GM19351 (cell line): Measurements from ENCODE around the gene PRKCA.

Source experiments
- ATAC-seq: cut with Tn5 transposase; IDR thresholded peaks from one replicate; pipeline ENCODE4 v1.9.1; 2021; ENCODE audit warnings: mild to moderate bottlenecking, moderate library complexity; ENCODE audit not compliant: unreplicated experiment

The PRKCA gene

DNA sequence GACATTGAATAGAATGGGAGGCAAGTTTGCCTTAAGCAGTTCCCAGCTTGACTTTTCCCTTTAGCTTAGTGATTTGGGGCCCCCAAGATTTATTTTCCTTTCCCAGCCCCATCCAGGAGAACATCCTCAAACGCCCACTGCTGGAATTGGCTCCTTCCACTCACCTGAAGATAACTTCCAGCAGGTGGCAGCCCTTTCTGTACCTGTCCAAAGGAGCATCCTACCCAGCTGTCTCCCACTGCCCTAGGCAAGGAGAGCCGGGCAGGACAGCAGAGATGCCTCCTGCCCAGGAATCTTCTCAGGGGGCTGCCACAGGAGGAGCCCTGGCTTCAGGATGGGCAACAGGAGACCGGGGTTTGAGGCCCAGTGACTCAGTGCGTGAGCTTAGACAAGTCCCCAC, 538.9 kb downstream of the PRKCA start:
- ATAC-seq: no peak

- no peak for ATAC-seq
Measured at GRCh38 chr17:66841744-66842143, 539.3 kb downstream of the PRKCA start.

DNA sequence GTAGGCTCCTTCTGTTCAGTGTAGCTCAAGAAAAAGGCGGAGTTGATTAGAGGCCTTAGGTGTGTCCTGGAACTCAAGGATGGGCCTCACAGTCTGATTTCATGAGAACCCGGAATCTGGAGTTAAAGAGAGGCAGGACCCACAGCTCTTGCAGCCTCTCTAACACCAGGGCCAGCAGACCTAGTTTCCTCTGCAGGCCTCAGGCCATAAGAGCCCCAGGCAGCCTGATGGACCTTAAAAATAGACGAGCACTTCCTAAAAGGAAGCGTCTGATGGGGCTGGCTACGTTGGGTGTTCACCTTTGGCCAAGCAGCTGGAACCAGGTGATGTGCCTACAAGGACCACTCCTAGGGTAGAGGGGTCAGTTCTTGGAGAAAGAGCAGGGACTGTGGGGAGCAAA, 540.1 kb downstream of the PRKCA start:
- no peak for ATAC-seq

- no peak for ATAC-seq
Measured at GRCh38 chr17:66842959-66843358, 540.5 kb downstream of the PRKCA start.

GRCh38 chr17:66843627-66844026, 541.2 kb downstream of the PRKCA start:
- no peak for ATAC-seq

GRCh38 chr17:66847704-66848103, 545.3 kb downstream of the PRKCA start:
- no peak for ATAC-seq

DNA sequence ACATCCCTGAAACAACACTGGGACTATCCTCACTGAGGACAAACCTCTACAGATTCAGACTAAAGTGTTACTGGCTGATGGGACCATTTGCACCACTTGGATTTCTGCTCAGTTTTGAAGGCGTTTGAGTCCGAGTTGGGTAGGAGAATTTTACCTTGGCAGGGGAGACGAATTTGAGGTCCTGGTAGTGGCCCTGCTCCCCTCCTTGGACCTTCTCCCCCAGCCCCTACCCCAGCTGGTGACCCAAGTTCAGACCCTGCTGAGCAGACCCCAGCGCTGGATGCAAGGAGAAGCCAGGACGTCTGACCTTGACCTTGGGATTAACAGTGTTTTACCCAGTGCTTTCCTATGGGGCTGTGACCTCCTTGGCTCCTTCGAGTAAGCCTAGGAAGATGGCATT, 546.1 kb downstream of the PRKCA start:
- no peak for ATAC-seq

DNA sequence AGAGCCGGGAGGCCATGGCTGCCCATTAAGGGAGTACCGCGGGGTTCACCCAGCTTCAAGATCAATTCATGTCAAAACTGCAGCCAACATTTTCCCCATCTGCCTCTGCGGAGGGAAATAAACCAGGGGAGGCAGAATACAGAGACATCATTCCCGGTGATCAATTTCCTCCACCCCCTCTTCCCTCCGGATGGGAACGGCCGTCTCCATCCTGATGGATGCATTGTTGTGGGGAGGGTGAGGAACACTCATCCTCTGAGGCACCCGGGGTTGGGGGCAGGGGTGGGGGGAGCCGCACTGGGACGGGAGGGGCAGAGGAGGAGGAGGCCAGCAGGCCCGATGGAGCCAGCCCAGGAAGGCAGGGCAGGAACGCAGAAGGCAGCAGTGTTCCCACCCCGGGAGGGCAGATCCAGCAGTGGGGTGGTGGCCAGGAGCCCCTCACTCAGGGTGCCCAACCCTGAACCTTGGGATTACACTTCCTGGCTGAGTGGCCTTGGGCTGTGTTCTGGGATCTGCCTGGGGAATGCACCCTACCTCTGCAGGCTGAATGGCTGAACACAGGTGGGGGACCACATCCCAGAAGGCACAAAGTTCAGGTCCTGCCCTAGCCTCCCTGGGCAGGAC, 546.7 kb downstream of the PRKCA start:
- ATAC-seq: no peak

DNA sequence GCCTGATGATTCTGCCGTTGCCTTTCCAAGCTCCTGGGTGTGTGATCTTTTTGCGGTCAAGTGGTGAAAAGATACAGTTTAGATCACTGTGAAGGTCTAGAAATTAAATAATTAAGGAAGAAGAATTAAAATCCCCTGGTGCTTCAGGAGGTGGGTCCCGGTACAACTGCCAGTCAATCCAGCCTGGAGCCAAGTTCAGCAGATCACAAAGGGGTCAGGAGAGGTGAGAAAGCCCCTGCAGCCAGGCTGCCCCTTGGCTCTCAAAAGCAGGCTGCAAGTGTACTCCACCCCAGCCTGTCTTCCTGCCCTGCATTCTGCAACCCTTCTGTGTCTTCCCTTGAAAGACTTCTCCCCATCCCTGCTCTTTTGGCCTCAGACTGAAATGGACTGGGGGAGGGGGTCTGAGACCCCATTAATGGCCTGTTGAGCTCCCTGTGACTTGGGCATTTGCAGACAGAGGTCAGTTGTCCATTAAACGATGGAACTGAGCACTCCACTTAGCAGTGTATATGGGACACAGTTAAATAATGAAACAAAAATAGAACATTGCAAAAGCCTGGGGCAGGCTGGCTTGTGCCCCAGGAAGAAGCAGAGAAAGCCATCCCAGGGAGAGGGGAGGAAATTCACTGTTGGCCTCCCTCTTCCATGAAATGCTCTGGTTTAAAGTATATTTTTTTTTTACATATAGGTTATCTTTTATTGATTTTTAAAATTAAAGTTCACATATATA, 547.6 kb downstream of the PRKCA start:
- ATAC-seq: no peak

GRCh38 chr17:66850692-66851091, 548.3 kb downstream of the PRKCA start:
- no peak for ATAC-seq

- ATAC-seq: no peak
Measured at GRCh38 chr17:66855204-66855603, 552.8 kb downstream of the PRKCA start.

DNA sequence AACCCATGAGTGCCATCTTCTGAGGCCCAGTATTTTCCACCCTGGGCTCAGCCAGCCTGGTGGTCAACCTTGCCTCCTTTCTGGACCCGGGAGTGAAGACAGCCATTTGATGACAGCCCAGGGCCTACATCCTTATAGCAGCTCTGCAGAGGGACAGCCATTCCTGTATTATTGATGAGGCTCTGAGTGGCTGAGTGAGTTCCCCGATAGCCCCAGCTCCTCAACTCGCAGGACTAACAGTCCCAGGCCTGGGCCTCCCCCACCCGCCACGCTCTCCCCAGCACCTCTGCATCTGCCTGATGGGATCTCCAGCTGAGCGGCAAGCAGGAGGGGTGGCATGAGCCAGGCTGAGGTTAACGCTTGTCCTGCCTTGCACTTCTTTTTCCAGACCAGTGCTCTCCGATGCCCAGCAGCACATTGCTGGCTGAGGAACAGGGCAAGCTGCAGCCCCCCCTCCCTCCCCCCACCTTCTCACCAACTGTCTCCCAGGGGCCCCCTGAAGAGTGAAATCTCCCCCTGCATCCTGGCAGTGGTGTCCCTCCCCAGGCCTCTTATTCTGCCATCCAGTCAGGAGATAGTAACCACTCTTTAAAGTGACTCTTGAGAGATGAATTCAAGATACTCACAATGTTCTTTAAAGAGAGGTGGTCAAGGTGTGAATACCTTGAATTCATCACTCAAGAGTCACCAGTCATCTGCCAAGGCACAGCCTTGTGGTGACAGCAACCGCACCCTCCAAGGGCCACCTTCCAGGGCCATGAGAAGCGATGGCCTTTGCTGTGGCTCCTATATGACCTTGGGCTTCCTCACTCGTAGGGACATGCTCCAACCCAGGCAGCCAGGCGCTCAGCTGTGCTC, 556.0 kb downstream of the PRKCA start:
- no peak for ATAC-seq

DNA sequence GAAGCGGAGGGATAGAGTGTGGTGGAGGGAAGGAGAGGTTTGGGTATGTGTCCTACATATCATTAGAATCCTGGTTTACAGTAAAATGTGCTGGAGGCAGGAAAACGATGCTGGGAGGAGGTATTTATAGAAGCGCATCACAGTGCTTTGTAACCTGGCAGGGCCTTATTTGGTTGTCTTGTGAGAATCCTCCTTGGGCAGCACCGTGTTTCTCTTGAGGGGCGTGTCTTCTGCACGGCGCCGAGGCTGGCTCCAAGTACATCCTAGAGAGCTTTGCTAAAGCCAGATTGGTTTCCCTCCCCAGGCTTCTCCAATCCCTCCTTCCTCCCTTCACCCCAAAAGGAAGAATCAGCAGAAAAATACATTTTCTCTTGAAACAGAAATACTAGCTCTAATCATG, 556.9 kb downstream of the PRKCA start:
- no peak for ATAC-seq

DNA sequence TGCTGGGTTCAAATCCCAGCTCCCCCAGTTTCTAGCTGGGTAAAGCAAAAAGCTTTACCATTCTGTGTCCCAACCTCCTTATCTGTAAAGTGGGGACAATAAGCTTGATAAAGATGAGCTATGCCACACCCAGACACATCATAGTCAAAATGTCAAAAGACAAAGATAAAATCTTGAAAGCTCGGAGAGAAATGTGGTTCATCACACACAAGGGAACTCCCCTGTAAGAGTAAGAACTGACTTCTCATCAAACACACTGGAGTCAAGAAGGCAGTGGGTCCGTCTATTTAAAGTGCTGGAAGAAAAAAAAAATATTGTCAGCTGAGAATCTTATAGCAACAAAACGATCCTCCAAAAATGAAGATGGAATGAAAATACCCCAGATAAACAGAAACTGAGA, 557.8 kb downstream of the PRKCA start:
- ATAC-seq: no peak
